Suprapubic skin (tissue), 4 donors: ENCODE measurements around the gene TOMM6. TPM values are rescaled to one million over a fixed set of nuclear protein-coding genes. Genes with fewer than 3 reads are reported as not detected.

Experiments
- DNase-seq, 2 donors: peaks; one replicate each; pipeline ENCODE4 v3.0.0-alpha.2; 2019; ENCODE audit warnings: low spot score in 2 of 2
- H3K27ac ChIP-seq: fragments of 200-600 bp; sonication (generic); one replicate; pipeline ENCODE4 v1.5.1; 2019
- H3K27me3 ChIP-seq: fragments of 200-600 bp; sonication (generic); one replicate; pipeline ENCODE4 v1.5.1; 2019
- H3K36me3 ChIP-seq: fragments of 200-600 bp; sonication (generic); one replicate; pipeline ENCODE4 v1.5.1; 2019
- H3K4me1 ChIP-seq: fragments of 200-600 bp; sonication (generic); one replicate; pipeline ENCODE4 v1.5.1; 2019
- H3K4me3 ChIP-seq: fragments of 200-600 bp; sonication (generic); one replicate; pipeline ENCODE4 v1.5.1; 2019; ENCODE audit warnings: mild to moderate bottlenecking
- H3K9me3 ChIP-seq: fragments of 200-600 bp; sonication (generic); one replicate; pipeline ENCODE4 v1.5.1; 2019
- CTCF ChIP-seq, 2 donors: fragments of 200-600 bp in 1 of 2; fragments of 450-650 bp in 1 of 2; sonication (generic) in 1 of 2; IDR thresholded peaks; one replicate each; pipeline ENCODE4 v1.5.1; 2016 to 2019; ENCODE audit warnings: antibody characterized with exemption in 2 of 2, mild to moderate bottlenecking in 1 of 2, moderate library complexity in 1 of 2
- EP300 ChIP-seq: sonication (generic); formaldehyde crosslinking; IDR thresholded peaks from one replicate; pipeline ENCODE4 v1.6.1; 2017; ENCODE audit warnings: antibody characterized with exemption
- POLR2A ChIP-seq, 2 donors: fragments of 450-650 bp; IDR thresholded peaks; one replicate each; pipeline ENCODE4 v1.6.1; 2017; ENCODE audit warnings: antibody characterized with exemption in 2 of 2, mild to moderate bottlenecking in 2 of 2, moderate library complexity in 2 of 2
- POLR2AphosphoS5 ChIP-seq, 3 donors: sonication (generic); formaldehyde crosslinking; IDR thresholded peaks; one replicate each; pipeline ENCODE4 v1.6.1; 2017; ENCODE audit warnings: antibody characterized with exemption in 3 of 3
- WGBS: methylation state at CpG from one replicate; pipeline ENCODE4 v1.1.5; 2018; 5-methylcytosine and 5-hydroxymethylcytosine counted together
- total RNA-seq, 4 donors: library from RNA; depleted of rRNA; stranded (reverse); fragments of >200 nt; gene quantifications; one replicate each; pipeline ENCODE4 v1.1.0, GENCODE V29; 2016

TOMM6 gene
- total RNA-seq, 4 donors from 2014 or later: 50.2 to 165 (median 136) TPM

GRCh38 chr6:41823178-41823577 lies 35.7 kb downstream of the TOMM6 start:
- Histone ChIP-seq H3K27ac (no peak overlapping the region), H3K9me3 (no peaks in the 10 kb centered on the region), H3K4me1 (no peaks in the 10 kb centered on the region), H3K27me3 (no peaks in the 10 kb centered on the region), H3K36me3 (no peaks in the 10 kb centered on the region), H3K4me3 (no peak overlapping the region)
- TF ChIP-seq CTCF (IDR thresholded peaks at IDR 0.05) (no peak), POLR2A (IDR thresholded peaks at IDR 0.05) (no peak), POLR2AphosphoS5 (IDR thresholded peaks at IDR 0.05) (no peak), EP300 (no peak)
- 94% methylated on average over 1 of the region's 1 CpG for WGBS
- no peak for DNase-seq

GRCh38 chr6:41824571-41825569 lies 37.4 kb downstream of the TOMM6 start:
- Histone ChIP-seq H3K9me3 (no peaks in the 10 kb centered on the region), H3K27me3 (no peaks in the 10 kb centered on the region), H3K4me1 (no peaks in the 10 kb centered on the region), H3K4me3 (no peak overlapping the region), H3K27ac (no peak overlapping the region), H3K36me3 (no peaks in the 10 kb centered on the region)
- no peak for DNase-seq
- WGBS: 88% methylated on average over 13 of the region's 13 CpGs
- TF ChIP-seq POLR2AphosphoS5 (IDR thresholded peaks at IDR 0.05) (no peak), CTCF (IDR thresholded peaks at IDR 0.05) (no peak), POLR2A (IDR thresholded peaks at IDR 0.05) (no peak), EP300 (no peak)

GRCh38 chr6:41826343-41827022 lies 39.0 kb downstream of the TOMM6 start:
- Histone ChIP-seq H3K27me3 (no peaks in the 10 kb centered on the region), H3K36me3 (no peaks in the 10 kb centered on the region), H3K27ac (no peak overlapping the region), H3K9me3 (no peaks in the 10 kb centered on the region), H3K4me3 (no peak overlapping the region), H3K4me1 (no peaks in the 10 kb centered on the region)
- DNase-seq: no peak
- TF ChIP-seq POLR2AphosphoS5 (IDR thresholded peaks at IDR 0.05) (no peak), CTCF (IDR thresholded peaks at IDR 0.05) (no peak)
- 94% methylated on average over 2 of the region's 2 CpGs for WGBS

GRCh38 chr6:41832263-41832662 lies 44.8 kb downstream of the TOMM6 start:
- TF ChIP-seq POLR2A (IDR thresholded peaks at IDR 0.05) (no peak), EP300 (no peak), CTCF (IDR thresholded peaks at IDR 0.05) (no peak), POLR2AphosphoS5 (IDR thresholded peaks at IDR 0.05) (no peak)
- Histone ChIP-seq H3K4me3 (no peak overlapping the region), H3K27me3 (no peaks in the 10 kb centered on the region), H3K4me1 (no peaks in the 10 kb centered on the region), H3K36me3 (no peaks in the 10 kb centered on the region), H3K9me3 (no peaks in the 10 kb centered on the region), H3K27ac (no peak overlapping the region)
- DNase-seq: no peak
- WGBS: 89% methylated on average over 3 of the region's 3 CpGs

- no peaks in the 10 kb centered on the region for H3K36me3 ChIP-seq
- no peak overlapping the region for H3K27ac ChIP-seq
- no peaks in the 10 kb centered on the region for H3K9me3 ChIP-seq
- no peaks in the 10 kb centered on the region for H3K27me3 ChIP-seq
- TF ChIP-seq POLR2AphosphoS5 (IDR thresholded peaks at IDR 0.05) (no peak), POLR2A (IDR thresholded peaks at IDR 0.05) (no peak), EP300 (no peak), CTCF (IDR thresholded peaks at IDR 0.05) (no peak)
- no peaks in the 10 kb centered on the region for H3K4me1 ChIP-seq
- no peak for DNase-seq
- WGBS: 76% methylated on average over 5 of the region's 5 CpGs
- no peak overlapping the region for H3K4me3 ChIP-seq
Measured at GRCh38 chr6:41836022-41836659, 48.6 kb downstream of the TOMM6 start.
